K562 (cell line): ENCODE data around the gene TBCCD1. TPM values are rescaled to one million over a fixed set of nuclear protein-coding genes. Genes with fewer than 3 reads are reported as not detected.

Experiments used
- EP400 ChIP-seq: fragments of 450-650 bp; IDR thresholded peaks from 2 replicates; pipeline ENCODE4 v1.6.1; 2017; ENCODE audit warnings: antibody characterized with exemption, mild to moderate bottlenecking, moderate library complexity
- GABPB1 ChIP-seq: sonication (generic); formaldehyde crosslinking; IDR thresholded peaks from 2 replicates; pipeline ENCODE4 v1.8.0; 2022; ENCODE audit warnings: mild to moderate bottlenecking, missing genetic modification reagents
- ILK ChIP-seq: fragments of 450-650 bp; IDR thresholded peaks from 2 replicates; pipeline ENCODE4 v1.6.1; 2016; ENCODE audit warnings: missing genetic modification characterization, low read depth, mild to moderate bottlenecking, missing compliant biosample characterization, moderate library complexity, borderline replicate concordance
- KDM1A ChIP-seq, 2 experiments: fragments of 450-650 bp; IDR thresholded peaks; 2 replicates each; pipeline ENCODE4 v1.6.1; 2016; ENCODE audit warnings: mild to moderate bottlenecking in 2 of 2
- SMAD3 ChIP-seq: fragments of 450-650 bp; formaldehyde crosslinking; conservative IDR thresholded peaks from 2 replicates; pipeline ENCODE4 v1.4.0; 2020; ENCODE audit warnings: mild to moderate bottlenecking
- SRSF9 ChIP-seq: fragments of 200-400 bp; formaldehyde crosslinking; IDR thresholded peaks from 2 replicates; pipeline ENCODE4 v1.6.1; 2017; ENCODE audit warnings: low read depth, low read length, borderline replicate concordance
- ZNF224 ChIP-seq: sonication (generic); formaldehyde crosslinking; IDR thresholded peaks from 2 replicates; pipeline ENCODE4 v1.8.0; 2022; ENCODE audit warnings: mild to moderate bottlenecking, missing genetic modification reagents
- ZNF253 ChIP-seq: fragments of 250-450 bp; sonication (Bioruptor Pico); conservative IDR thresholded peaks from 2 replicates; pipeline ENCODE4 v1.6.1; 2021; ENCODE audit warnings: mild to moderate bottlenecking
- ZNF384 ChIP-seq: IDR thresholded peaks from 2 replicates; pipeline ENCODE4 v1.6.1; 2012; ENCODE audit warnings: low read depth, low read length, improper control_type of control experiment
- ZNF512 ChIP-seq: IDR thresholded peaks from 2 replicates; pipeline ENCODE4 v1.6.1; 2016; ENCODE audit warnings: missing genetic modification characterization, missing compliant biosample characterization
- polyA plus RNA-seq, 8 experiments: library from polyadenylated mRNA; depleted of rRNA in 4 of 8; stranded (reverse) in 5 of 8; unstranded in 3 of 8; fragments of >200 nt; fragmentation: Nextera tagmentation in 2 of 8; fragmentation: Illumina TruSeq in 1 of 8; extraction: Ambion mirVana in 2 of 8; extraction: Trizol in 1 of 8; gene quantifications; 2 replicates each; pipeline versions ENCODE4 v1.2.1 to v1.2.3, GENCODE V29; 2011 to 2014; ENCODE audit warnings: inconsistent platforms in 1 of 8, missing spikeins in 1 of 8
- total RNA-seq, 7 experiments: library from RNA; depleted of rRNA in 6 of 7; stranded (reverse); fragments of >200 nt in 6 of 7; fragmentation: Illumina TruSeq in 2 of 7; extraction: Trizol in 2 of 7; gene quantifications; 2 replicates each; pipeline versions ENCODE4 v1.2.1 to v1.2.3, GENCODE V29; 2011 to 2021; ENCODE audit warnings: low replicate concordance in 1 of 7
- TF ChIP-seq, protein P1 (sequence below): fragments of 250-450 bp; sonication (Bioruptor Pico); IDR thresholded peaks from 2 replicates; pipeline ENCODE4 v1.8.0; 2021; ENCODE audit warnings: moderate library complexity, mild to moderate bottlenecking, inconsistent platforms
- TF ChIP-seq, protein P2 (sequence below): conservative IDR thresholded peaks from 2 replicates; pipeline ENCODE4 v1.6.1; 2011; ENCODE audit warnings: low read depth, mild to moderate bottlenecking, low read length; ENCODE audit not compliant: control insufficient read depth
- TF ChIP-seq, protein P3 (sequence below): sonication (generic); formaldehyde crosslinking; IDR thresholded peaks from 2 replicates; pipeline ENCODE4 v1.8.1; 2023; ENCODE audit warnings: mild to moderate bottlenecking, missing genetic modification reagents
- TF ChIP-seq, protein P4 (sequence below): fragments of 450-650 bp; IDR thresholded peaks from 2 replicates; pipeline ENCODE4 v1.6.1; 2017; ENCODE audit warnings: antibody characterized with exemption, mild to moderate bottlenecking
- TF ChIP-seq, protein P5 (sequence below): fragments of 250-450 bp; sonication (Bioruptor Pico); IDR thresholded peaks from 2 replicates; pipeline ENCODE4 v1.9.0; 2021; ENCODE audit warnings: mild to moderate bottlenecking

The TBCCD1 gene
- total and polyA plus RNA-seq, 9 of the 15 experiments (the other 6 are each of a cell fraction or from before 2014, with no cell fraction given): 17.7 to 31.1 (median 21.2) TPM

GRCh38 chr3:186589121-186589520, 22.0 kb upstream of the TBCCD1 start (continued):
- TF ChIP-seq SMAD3: no peak
- no peak for TF ChIP-seq ZNF253 (CRISPR knock-in tag)
- TF ChIP-seq SRSF9: no peak
- TF ChIP-seq ILK (tag): no peak
- TF ChIP-seq, protein P1, sequence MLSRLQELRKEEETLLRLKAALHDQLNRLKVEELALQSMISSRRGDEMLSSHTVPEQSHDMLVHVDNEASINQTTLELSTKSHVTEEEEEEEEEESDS (CRISPR knock-in tag): no peak
- TF ChIP-seq EP400: no peak
- TF ChIP-seq GABPB1 (CRISPR knock-in tag): no peak
- TF ChIP-seq, protein P2, sequence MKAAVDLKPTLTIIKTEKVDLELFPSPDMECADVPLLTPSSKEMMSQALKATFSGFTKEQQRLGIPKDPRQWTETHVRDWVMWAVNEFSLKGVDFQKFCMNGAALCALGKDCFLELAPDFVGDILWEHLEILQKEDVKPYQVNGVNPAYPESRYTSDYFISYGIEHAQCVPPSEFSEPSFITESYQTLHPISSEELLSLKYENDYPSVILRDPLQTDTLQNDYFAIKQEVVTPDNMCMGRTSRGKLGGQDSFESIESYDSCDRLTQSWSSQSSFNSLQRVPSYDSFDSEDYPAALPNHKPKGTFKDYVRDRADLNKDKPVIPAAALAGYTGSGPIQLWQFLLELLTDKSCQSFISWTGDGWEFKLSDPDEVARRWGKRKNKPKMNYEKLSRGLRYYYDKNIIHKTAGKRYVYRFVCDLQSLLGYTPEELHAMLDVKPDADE: no peak
- TF ChIP-seq ZNF224 (CRISPR knock-in tag): no peak
- no peak for TF ChIP-seq ZNF512 (tag)
- no peak for TF ChIP-seq KDM1A (IDR thresholded peaks at IDR 0.05)
- TF ChIP-seq, protein P3, sequence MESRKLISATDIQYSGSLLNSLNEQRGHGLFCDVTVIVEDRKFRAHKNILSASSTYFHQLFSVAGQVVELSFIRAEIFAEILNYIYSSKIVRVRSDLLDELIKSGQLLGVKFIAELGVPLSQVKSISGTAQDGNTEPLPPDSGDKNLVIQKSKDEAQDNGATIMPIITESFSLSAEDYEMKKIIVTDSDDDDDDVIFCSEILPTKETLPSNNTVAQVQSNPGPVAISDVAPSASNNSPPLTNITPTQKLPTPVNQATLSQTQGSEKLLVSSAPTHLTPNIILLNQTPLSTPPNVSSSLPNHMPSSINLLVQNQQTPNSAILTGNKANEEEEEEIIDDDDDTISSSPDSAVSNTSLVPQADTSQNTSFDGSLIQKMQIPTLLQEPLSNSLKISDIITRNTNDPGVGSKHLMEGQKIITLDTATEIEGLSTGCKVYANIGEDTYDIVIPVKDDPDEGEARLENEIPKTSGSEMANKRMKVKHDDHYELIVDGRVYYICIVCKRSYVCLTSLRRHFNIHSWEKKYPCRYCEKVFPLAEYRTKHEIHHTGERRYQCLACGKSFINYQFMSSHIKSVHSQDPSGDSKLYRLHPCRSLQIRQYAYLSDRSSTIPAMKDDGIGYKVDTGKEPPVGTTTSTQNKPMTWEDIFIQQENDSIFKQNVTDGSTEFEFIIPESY: peak; percentile 43; the same call in 1 of the 2 replicates
- TF ChIP-seq, protein P4, sequence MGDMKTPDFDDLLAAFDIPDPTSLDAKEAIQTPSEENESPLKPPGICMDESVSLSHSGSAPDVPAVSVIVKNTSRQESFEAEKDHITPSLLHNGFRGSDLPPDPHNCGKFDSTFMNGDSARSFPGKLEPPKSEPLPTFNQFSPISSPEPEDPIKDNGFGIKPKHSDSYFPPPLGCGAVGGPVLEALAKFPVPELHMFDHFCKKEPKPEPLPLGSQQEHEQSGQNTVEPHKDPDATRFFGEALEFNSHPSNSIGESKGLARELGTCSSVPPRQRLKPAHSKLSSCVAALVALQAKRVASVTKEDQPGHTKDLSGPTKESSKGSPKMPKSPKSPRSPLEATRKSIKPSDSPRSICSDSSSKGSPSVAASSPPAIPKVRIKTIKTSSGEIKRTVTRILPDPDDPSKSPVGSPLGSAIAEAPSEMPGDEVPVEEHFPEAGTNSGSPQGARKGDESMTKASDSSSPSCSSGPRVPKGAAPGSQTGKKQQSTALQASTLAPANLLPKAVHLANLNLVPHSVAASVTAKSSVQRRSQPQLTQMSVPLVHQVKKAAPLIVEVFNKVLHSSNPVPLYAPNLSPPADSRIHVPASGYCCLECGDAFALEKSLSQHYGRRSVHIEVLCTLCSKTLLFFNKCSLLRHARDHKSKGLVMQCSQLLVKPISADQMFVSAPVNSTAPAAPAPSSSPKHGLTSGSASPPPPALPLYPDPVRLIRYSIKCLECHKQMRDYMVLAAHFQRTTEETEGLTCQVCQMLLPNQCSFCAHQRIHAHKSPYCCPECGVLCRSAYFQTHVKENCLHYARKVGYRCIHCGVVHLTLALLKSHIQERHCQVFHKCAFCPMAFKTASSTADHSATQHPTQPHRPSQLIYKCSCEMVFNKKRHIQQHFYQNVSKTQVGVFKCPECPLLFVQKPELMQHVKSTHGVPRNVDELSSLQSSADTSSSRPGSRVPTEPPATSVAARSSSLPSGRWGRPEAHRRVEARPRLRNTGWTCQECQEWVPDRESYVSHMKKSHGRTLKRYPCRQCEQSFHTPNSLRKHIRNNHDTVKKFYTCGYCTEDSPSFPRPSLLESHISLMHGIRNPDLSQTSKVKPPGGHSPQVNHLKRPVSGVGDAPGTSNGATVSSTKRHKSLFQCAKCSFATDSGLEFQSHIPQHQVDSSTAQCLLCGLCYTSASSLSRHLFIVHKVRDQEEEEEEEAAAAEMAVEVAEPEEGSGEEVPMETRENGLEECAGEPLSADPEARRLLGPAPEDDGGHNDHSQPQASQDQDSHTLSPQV: no peak
- TF ChIP-seq, protein P5, sequence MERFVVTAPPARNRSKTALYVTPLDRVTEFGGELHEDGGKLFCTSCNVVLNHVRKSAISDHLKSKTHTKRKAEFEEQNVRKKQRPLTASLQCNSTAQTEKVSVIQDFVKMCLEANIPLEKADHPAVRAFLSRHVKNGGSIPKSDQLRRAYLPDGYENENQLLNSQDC (CRISPR knock-in tag): no peak
- peak; percentile 98 for TF ChIP-seq ZNF384
